Mononuclear cell (primary cell): ENCODE results near the gene AKNAD1. TPM values are rescaled to one million over a fixed set of nuclear protein-coding genes. Genes with fewer than 3 reads are reported as not detected.

Experiments
- H3K27me3 ChIP-seq: 2 replicates; pipeline ENCODE4 v1.6.0; 2011; ENCODE audit warnings: low read length, control low read depth; ENCODE audit not compliant: insufficient read depth
- H3K4me1 ChIP-seq: 2 replicates; pipeline ENCODE4 v1.5.1; 2011; ENCODE audit warnings: mild to moderate bottlenecking, low read length, control low read depth; ENCODE audit not compliant: insufficient read depth
- H3K4me3 ChIP-seq: 2 replicates; pipeline ENCODE4 v1.5.1; 2011; ENCODE audit warnings: mild to moderate bottlenecking, low read length, moderate library complexity
- H3K9me3 ChIP-seq: 2 replicates; pipeline ENCODE4 v1.5.1; 2011; ENCODE audit warnings: low read depth, mild to moderate bottlenecking, control low read depth, low read length
- total RNA-seq: library from RNA; depleted of rRNA; stranded (reverse); fragments of >200 nt; gene quantifications from one replicate; pipeline ENCODE4 v1.2.3, GENCODE V29; 2012

Gene AKNAD1
- total RNA-seq, 1 donor, result not detected

- Histone ChIP-seq H3K4me3 (no peak overlapping the region), H3K27me3 (no peaks in the 10 kb centered on the region), H3K4me1 (peaks cover 20% of the 10 kb centered on the region), H3K9me3 (no peaks in the 10 kb centered on the region)
Measured at GRCh38 chr1:108852221-108852975, 4.5 kb downstream of the AKNAD1 start.

- Histone ChIP-seq H3K9me3 (no peaks in the 10 kb centered on the region), H3K4me1 (peaks cover 20% of the 10 kb centered on the region), H3K27me3 (no peaks in the 10 kb centered on the region), H3K4me3 (no peak overlapping the region)
Measured at GRCh38 chr1:108851567-108851966, 5.3 kb downstream of the AKNAD1 start.

GRCh38 chr1:108850929-108851328 lies 6.0 kb downstream of the AKNAD1 start:
- H3K27me3 ChIP-seq, result no peaks in the 10 kb centered on the region

GRCh38 chr1:108848806-108849205 lies 8.1 kb downstream of the AKNAD1 start:
- Histone ChIP-seq H3K4me1 (peaks cover 20% of the 10 kb centered on the region), H3K4me3 (no peak overlapping the region), H3K9me3 (no peaks in the 10 kb centered on the region), H3K27me3 (no peaks in the 10 kb centered on the region)

More at GRCh38 chr1:108850929-108851328, 6.0 kb downstream of the AKNAD1 start:
- Histone ChIP-seq H3K4me3 (no peak overlapping the region), H3K9me3 (no peaks in the 10 kb centered on the region), H3K4me1 (peaks cover 20% of the 10 kb centered on the region)

- H3K4me3 ChIP-seq, result no peak overlapping the region
- H3K9me3 ChIP-seq, result no peaks in the 10 kb centered on the region
- H3K4me1 ChIP-seq, result peaks cover 9% of the 10 kb centered on the region
- H3K27me3 ChIP-seq, result no peaks in the 10 kb centered on the region
Measured at GRCh38 chr1:108847494-108847893, 9.4 kb downstream of the AKNAD1 start.

- Histone ChIP-seq H3K4me3 (no peak overlapping the region), H3K27me3 (no peaks in the 10 kb centered on the region), H3K4me1 (no peaks in the 10 kb centered on the region), H3K9me3 (no peaks in the 10 kb centered on the region)
Measured at GRCh38 chr1:108845991-108846390, 10.9 kb downstream of the AKNAD1 start.

- Histone ChIP-seq H3K4me3 (no peak overlapping the region), H3K4me1 (no peaks in the 10 kb centered on the region), H3K27me3 (no peaks in the 10 kb centered on the region), H3K9me3 (no peaks in the 10 kb centered on the region)
Measured at GRCh38 chr1:108845446-108845845, 11.4 kb downstream of the AKNAD1 start.

- no peaks in the 10 kb centered on the region for H3K4me1 ChIP-seq
- no peaks in the 10 kb centered on the region for H3K27me3 ChIP-seq
- H3K4me3 ChIP-seq, result no peak overlapping the region
- H3K9me3 ChIP-seq, result no peaks in the 10 kb centered on the region
Measured at GRCh38 chr1:108843390-108844137, 13.3 kb downstream of the AKNAD1 start.

- Histone ChIP-seq H3K27me3 (no peaks in the 10 kb centered on the region), H3K4me1 (no peaks in the 10 kb centered on the region), H3K9me3 (no peaks in the 10 kb centered on the region), H3K4me3 (no peak overlapping the region)
Measured at GRCh38 chr1:108842525-108843181, 14.2 kb downstream of the AKNAD1 start.

GRCh38 chr1:108841703-108842102 lies 15.2 kb downstream of the AKNAD1 start:
- no peak overlapping the region for H3K4me3 ChIP-seq
- H3K9me3 ChIP-seq, result no peaks in the 10 kb centered on the region
- H3K4me1 ChIP-seq, result no peaks in the 10 kb centered on the region
- H3K27me3 ChIP-seq, result no peaks in the 10 kb centered on the region

GRCh38 chr1:108832929-108833328 lies 24.0 kb downstream of the AKNAD1 start:
- H3K4me1 ChIP-seq, result peaks cover 7% of the 10 kb centered on the region
- H3K4me3 ChIP-seq, result no peak overlapping the region
- H3K9me3 ChIP-seq, result no peaks in the 10 kb centered on the region
- no peaks in the 10 kb centered on the region for H3K27me3 ChIP-seq

- H3K9me3 ChIP-seq, result no peaks in the 10 kb centered on the region
- no peak overlapping the region for H3K4me3 ChIP-seq
- no peaks in the 10 kb centered on the region for H3K27me3 ChIP-seq
- H3K4me1 ChIP-seq, result peaks cover 7% of the 10 kb centered on the region
Measured at GRCh38 chr1:108831225-108831624, 25.7 kb downstream of the AKNAD1 start.

- Histone ChIP-seq H3K4me1 (peaks cover 7% of the 10 kb centered on the region), H3K4me3 (no peak overlapping the region), H3K9me3 (no peaks in the 10 kb centered on the region), H3K27me3 (no peaks in the 10 kb centered on the region)
Measured at GRCh38 chr1:108830119-108831008, 26.5 kb downstream of the AKNAD1 start.

- Histone ChIP-seq H3K27me3 (no peaks in the 10 kb centered on the region), H3K4me1 (peaks cover 7% of the 10 kb centered on the region)
Measured at GRCh38 chr1:108829498-108829916, 27.4 kb downstream of the AKNAD1 start.

More at GRCh38 chr1:108829498-108829916, 27.4 kb downstream of the AKNAD1 start:
- H3K9me3 ChIP-seq, result no peaks in the 10 kb centered on the region
- H3K4me3 ChIP-seq, result no peak overlapping the region
